Motor neuron (in vitro differentiated cells): ENCODE data around the gene PRKAA2. TPM values are rescaled to one million over a fixed set of nuclear protein-coding genes. Genes with fewer than 3 reads are reported as not detected.

Experiments used
- ATAC-seq, 8 experiments: fragments of 200-7000 bp; cut with Tn5 transposase; replicated peaks in 6 of 8; 2 replicates each; pipeline ENCODE4 v1.8.0; 2021; ENCODE audit warnings: mild to moderate bottlenecking in 8 of 8, moderate library complexity in 8 of 8
- H3K27ac ChIP-seq, 2 donors: fragments of 250-450 bp; sonication (Bioruptor Pico); 2 replicates each; pipeline ENCODE4 v1.9.0; 2021; ENCODE audit warnings: antibody characterized with exemption in 2 of 2, mild to moderate bottlenecking in 2 of 2, moderate library complexity in 1 of 2
- H3K4me1 ChIP-seq, 2 donors: fragments of 250-450 bp; sonication (Bioruptor Pico); replicated peaks in 1 of 2; 2 replicates each; pipeline ENCODE4 v1.6.1; 2021; ENCODE audit warnings: antibody characterized with exemption in 2 of 2, mild to moderate bottlenecking in 2 of 2, moderate library complexity in 1 of 2
- H3K4me3 ChIP-seq, 5 donors: fragments of 250-450 bp; sonication (Bioruptor Pico); 2 replicates each; pipeline ENCODE4 v1.9.0; 2021; ENCODE audit warnings: antibody characterized with exemption in 5 of 5, mild to moderate bottlenecking in 5 of 5, moderate library complexity in 4 of 5
- WGBS, 10 experiments: fragments of 450-650 bp; shearing (Covaris generic); methylation state at CpG; one replicate each; pipeline ENCODE4 v1.0.0; 2022; 5-methylcytosine and 5-hydroxymethylcytosine counted together
- in situ Hi-C, 9 experiments: fragments of 400-800 bp; cut with MboI; loops; one replicate each; pipeline ENCODE4 v1.15.0; 2021; ENCODE audit warnings: low sequenced_read_pairs in 9 of 9, low pct_unique_long_range_greater_than_20kb in 2 of 9; ENCODE audit not compliant: unreplicated experiment in 9 of 9
- total RNA-seq, 8 experiments: library from RNA; unstranded; fragments of 300-600 nt; gene quantifications; 2 replicates each; pipeline versions ENCODE4 v1.2.3 to v1.2.4, GENCODE V29; 2022

PRKAA2 gene
- total RNA-seq, 8 experiments from 2014 or later: 3.5 to 14.3 (median 9.9) TPM

DNA sequence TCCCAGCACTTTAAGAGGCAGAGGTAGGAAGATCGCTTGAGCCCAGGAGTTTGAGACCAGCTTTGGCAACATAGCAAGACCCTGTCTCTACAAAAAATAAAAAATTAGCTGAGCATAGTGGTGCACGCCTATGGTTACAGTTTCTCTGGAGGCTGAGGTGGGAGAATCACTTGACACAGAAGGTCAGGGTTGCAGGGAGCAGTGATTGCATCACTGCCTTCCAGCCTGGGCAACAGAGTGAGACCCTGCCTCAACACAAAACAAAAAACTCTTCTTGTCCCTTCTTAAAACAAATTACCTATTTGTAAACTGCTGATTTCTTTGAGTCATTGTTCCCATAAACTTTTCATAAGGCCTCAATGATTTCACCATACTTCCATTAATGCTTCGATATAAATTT, 18.7 kb downstream of the PRKAA2 start:
- Histone ChIP-seq H3K4me3 (no peak overlapping the region), H3K27ac (no peak overlapping the region), H3K4me1 (no peaks in the 10 kb centered on the region)
- in situ Hi-C loops: no loop called here
- ATAC-seq: no peak
- WGBS, 10 experiments: 79 to 100% (median 91%) methylated on average over 1 to 3 of the region's 3 CpGs

GRCh38 chr1:56665384-56665783, 20.3 kb downstream of the PRKAA2 start:
- 33 to 100% (median 100%) methylated on average over 1 of the region's 1 CpG; no CpG with 5 or more reads in 2 of the 10 experiments for WGBS, 10 experiments
- ATAC-seq: peak in 3 of 8 experiments; percentile 72 to 77 (median 73)

GRCh38 chr1:56666112-56666608, 21.0 kb downstream of the PRKAA2 start:
- ATAC-seq: no peak
- in situ Hi-C loops: no loop called here
- 40 to 100% (median 90%) methylated on average over 1 to 3 of the region's 3 CpGs; no CpG with 5 or more reads in 2 of the 10 experiments for WGBS, 10 experiments

More at GRCh38 chr1:56665384-56665783, 20.3 kb downstream of the PRKAA2 start:
- H3K27ac ChIP-seq: no peak overlapping the region
- H3K4me1 ChIP-seq: no peaks in the 10 kb centered on the region
- H3K4me3 ChIP-seq: no peak overlapping the region
- in situ Hi-C loops: no loop called here

GRCh38 chr1:56670350-56670749, 25.2 kb downstream of the PRKAA2 start:
- Histone ChIP-seq H3K4me3 (no peak overlapping the region), H3K27ac (no peak overlapping the region), H3K4me1 (no peaks in the 10 kb centered on the region)
- 42 to 96% (median 66%) methylated on average over 1 to 2 of the region's 2 CpGs; no CpG with 5 or more reads in 2 of the 10 experiments for WGBS, 10 experiments
- in situ Hi-C loops: no loop called here
- ATAC-seq: no peak

More at GRCh38 chr1:56666112-56666608, 21.0 kb downstream of the PRKAA2 start:
- no peaks in the 10 kb centered on the region for H3K4me1 ChIP-seq
- no peak overlapping the region for H3K27ac ChIP-seq
- H3K4me3 ChIP-seq: no peak overlapping the region

GRCh38 chr1:56671085-56671484, 26.0 kb downstream of the PRKAA2 start:
- WGBS, 10 experiments: 50 to 100% (median 86%) methylated on average over 1 to 4 of the region's 4 CpGs
- no peak overlapping the region for H3K27ac ChIP-seq
- no peak for ATAC-seq
- no peak overlapping the region for H3K4me3 ChIP-seq
- in situ Hi-C loops: no loop called here
- H3K4me1 ChIP-seq: no peaks in the 10 kb centered on the region

- 69 to 100% (median 100%) methylated on average over 1 to 2 of the region's 2 CpGs; no CpG with 5 or more reads in 2 of the 10 experiments for WGBS, 10 experiments
- H3K4me1 ChIP-seq: no peaks in the 10 kb centered on the region
These were observed 26.4 kb downstream of the PRKAA2 start for GRCh38 chr1:56671542-56671941.

GRCh38 chr1:56672579-56672978, 27.5 kb downstream of the PRKAA2 start:
- Histone ChIP-seq H3K4me3 (no peak overlapping the region), H3K27ac (no peak overlapping the region), H3K4me1 (no peaks in the 10 kb centered on the region)
- ATAC-seq: no peak
- in situ Hi-C loops: no loop called here
- WGBS, 10 experiments: 0 to 100% (median 49%) methylated on average over 1 of the region's 1 CpG

More at GRCh38 chr1:56671542-56671941, 26.4 kb downstream of the PRKAA2 start:
- no peak for ATAC-seq
- in situ Hi-C loops: no loop called here
- H3K27ac ChIP-seq: no peak overlapping the region
- no peak overlapping the region for H3K4me3 ChIP-seq

DNA sequence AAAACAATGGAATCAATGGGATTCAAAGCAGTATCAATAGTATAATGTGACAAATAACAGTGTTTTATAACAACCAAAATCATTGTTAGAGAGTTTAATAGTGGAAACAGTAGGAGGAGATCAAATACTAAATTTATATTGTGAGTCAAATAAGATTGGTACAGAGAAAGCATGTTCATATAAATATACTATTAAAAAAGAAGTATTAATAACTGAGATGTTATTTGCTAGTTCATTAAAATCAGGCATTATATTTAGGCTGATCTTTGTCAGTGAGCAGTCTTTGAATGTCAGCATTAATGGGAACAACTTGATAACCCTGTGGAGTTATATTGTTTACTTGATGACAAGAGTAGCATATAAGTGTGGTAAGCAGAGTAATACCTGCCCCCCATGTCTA, 30.6 kb downstream of the PRKAA2 start:
- in situ Hi-C loops: no loop called here
- Histone ChIP-seq H3K4me1 (no peaks in the 10 kb centered on the region), H3K4me3 (no peak overlapping the region), H3K27ac (no peak overlapping the region)
- ATAC-seq: no peak

DNA sequence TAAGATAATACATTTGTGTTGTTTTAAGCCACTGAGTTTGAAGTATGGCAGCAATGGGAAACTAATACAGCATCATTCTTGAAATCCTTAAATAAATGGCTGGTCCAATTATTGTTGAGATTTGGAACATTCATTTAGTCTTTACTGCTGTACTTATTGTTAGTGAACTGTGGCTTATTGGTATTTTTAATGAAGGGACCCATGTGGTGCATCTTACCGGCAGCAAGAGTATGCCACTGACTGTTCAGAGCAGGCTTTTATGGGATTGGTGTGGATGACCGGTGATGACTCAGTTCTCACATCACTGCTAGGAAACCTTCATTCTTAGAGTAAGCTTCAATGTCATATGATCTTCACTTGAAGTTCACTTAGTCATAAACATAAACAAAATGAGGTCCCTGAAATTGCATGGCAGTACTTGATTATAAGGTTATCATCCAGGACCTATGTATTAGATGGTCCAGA, 31.5 kb downstream of the PRKAA2 start:
- Histone ChIP-seq H3K27ac (no peak overlapping the region), H3K4me3 (no peak overlapping the region), H3K4me1 (no peaks in the 10 kb centered on the region)
- ATAC-seq: peak in 7 of 8 experiments; percentile 56 to 99 (median 90)
- WGBS, 10 experiments: 0 to 93% (median 50%) methylated on average over 1 to 2 of the region's 2 CpGs; no CpG with 5 or more reads in 1 of the 10 experiments
- in situ Hi-C loops: no loop called here

GRCh38 chr1:56683569-56683968, 38.5 kb downstream of the PRKAA2 start:
- no peak overlapping the region for H3K4me3 ChIP-seq
- H3K4me1 ChIP-seq: no peaks in the 10 kb centered on the region
- ATAC-seq: no peak
- H3K27ac ChIP-seq: no peak overlapping the region
- in situ Hi-C loops: no loop called here

- in situ Hi-C loops: no loop called here
- Histone ChIP-seq H3K27ac (no peak overlapping the region), H3K4me3 (no peak overlapping the region), H3K4me1 (peaks cover 0 to 3% of the 10 kb centered on the region in 2 donors)
- ATAC-seq: no peak
- 83 to 100% (median 95%) methylated on average over 1 to 2 of the region's 2 CpGs for WGBS, 10 experiments
These were observed 41.1 kb downstream of the PRKAA2 start for GRCh38 chr1:56686169-56686568.

GRCh38 chr1:56688522-56689026, 43.5 kb downstream of the PRKAA2 start:
- in situ Hi-C loops: no loop called here
- H3K27ac ChIP-seq: no peak overlapping the region
- H3K4me3 ChIP-seq: no peak overlapping the region
- peak in 7 of 8 experiments; percentile 67 to 99 (median 98) for ATAC-seq
- 38 to 80% (median 61%) methylated on average over 1 to 3 of the region's 3 CpGs; no CpG with 5 or more reads in 2 of the 10 experiments for WGBS, 10 experiments
- H3K4me1 ChIP-seq: peaks cover 0 to 3% of the 10 kb centered on the region in 2 donors

DNA sequence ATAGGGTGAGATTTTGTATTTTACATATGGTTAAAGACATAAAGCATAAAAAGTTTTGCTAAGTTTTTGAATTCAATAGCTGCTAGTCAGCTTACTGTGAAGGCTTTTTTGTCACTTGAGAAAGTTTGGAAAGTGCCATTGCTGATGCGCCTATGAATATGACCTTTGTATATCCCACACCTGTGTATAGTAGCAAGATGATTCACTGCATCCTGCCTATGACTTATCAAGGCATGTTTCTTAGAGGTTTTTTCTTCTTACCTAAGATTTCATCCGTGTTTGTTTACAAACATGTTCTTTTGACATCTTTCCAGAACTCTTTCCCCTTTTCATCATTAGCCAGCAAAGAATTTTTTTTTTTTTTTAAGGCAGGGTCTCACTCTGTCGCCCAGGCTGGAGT, 51.5 kb downstream of the PRKAA2 start:
- ATAC-seq: no peak
- no peak overlapping the region for H3K4me3 ChIP-seq
- no peaks in the 10 kb centered on the region for H3K4me1 ChIP-seq
- in situ Hi-C loops: no loop called here
- H3K27ac ChIP-seq: no peak overlapping the region
- WGBS, 10 experiments: 14 to 100% (median 94%) methylated on average over 1 to 3 of the region's 3 CpGs

- in situ Hi-C loops: no loop called here
- no peak overlapping the region for H3K27ac ChIP-seq
- no peak for ATAC-seq
- 78 to 100% (median 93%) methylated on average over 1 of the region's 1 CpG; no CpG with 5 or more reads in 2 of the 10 experiments for WGBS, 10 experiments
- no peak overlapping the region for H3K4me3 ChIP-seq
- H3K4me1 ChIP-seq: no peaks in the 10 kb centered on the region
These were observed 58.6 kb downstream of the PRKAA2 start for GRCh38 chr1:56703747-56704146.
